ENCODE results near the gene AIRE.

AIRE gene

DNA sequence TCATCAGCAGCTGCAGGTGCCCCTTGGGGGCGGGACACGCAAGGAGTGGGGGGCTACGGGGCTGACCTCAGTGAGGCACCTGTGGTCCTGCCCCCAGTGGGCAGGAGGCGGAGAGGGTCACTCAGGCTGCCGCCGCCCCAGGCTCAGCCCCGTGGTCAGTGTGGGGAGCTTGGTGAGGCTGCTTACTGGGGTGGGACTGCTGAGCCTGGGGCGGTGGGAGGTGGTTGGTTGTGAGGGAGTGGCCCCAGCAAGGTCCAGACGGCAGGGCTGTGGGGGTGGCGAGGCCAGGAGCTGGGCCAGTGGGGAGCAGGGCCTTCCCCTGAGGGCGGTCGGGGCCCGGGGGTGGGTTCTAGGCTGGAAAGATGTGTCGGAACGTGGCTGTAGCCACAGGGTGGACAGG, 28.5 kb downstream of the AIRE start:
- Histone ChIP-seq H3K4me2 (no peak overlapping the region), H3K27me3 (no peaks in the 10 kb centered on the region), H4K20me1 (peaks cover 86% of the 10 kb centered on the region), H3K36me3 (peaks cover 99% of the 10 kb centered on the region), H3K9ac (no peak overlapping the region), H3K4me1 (peaks cover 16% of the 10 kb centered on the region), H3K4me3 (no peak overlapping the region), H3K9me3 (no peaks in the 10 kb centered on the region), H3K27ac (no peak overlapping the region)
- TF ChIP-seq Cebpa-rat (IDR thresholded peaks at IDR 0.05): no peak

- no peak overlapping the region for H3K9ac ChIP-seq
- TF ChIP-seq Cebpa-rat (IDR thresholded peaks at IDR 0.05): no peak
- H3K27ac ChIP-seq: no peak overlapping the region
- peaks cover 100% of the 10 kb centered on the region for H3K36me3 ChIP-seq
- H4K20me1 ChIP-seq: peaks cover 86% of the 10 kb centered on the region
- peaks cover 12% of the 10 kb centered on the region for H3K4me1 ChIP-seq
- no peaks in the 10 kb centered on the region for H3K27me3 ChIP-seq
- H3K4me2 ChIP-seq: no peak overlapping the region
- no peak overlapping the region for H3K4me3 ChIP-seq
- no peaks in the 10 kb centered on the region for H3K9me3 ChIP-seq
These were observed 28.9 kb downstream of the AIRE start for GRCh38 chr21:44314561-44314960.

- Histone ChIP-seq H3K9ac (no peak overlapping the region), H4K20me1 (peaks cover 81% of the 10 kb centered on the region), H3K4me1 (peaks cover under 1% of the 10 kb centered on the region; the same call in 1 of the 2 replicates), H3K9me3 (no peaks in the 10 kb centered on the region), H3K4me2 (no peak overlapping the region), H3K36me3 (peaks cover 100% of the 10 kb centered on the region), H3K27ac (no peak overlapping the region), H3K4me3 (no peak overlapping the region), H3K27me3 (no peaks in the 10 kb centered on the region)
- no peak for TF ChIP-seq Cebpa-rat (IDR thresholded peaks at IDR 0.05)
These were observed 30.1 kb downstream of the AIRE start for GRCh38 chr21:44315691-44316203.

DNA sequence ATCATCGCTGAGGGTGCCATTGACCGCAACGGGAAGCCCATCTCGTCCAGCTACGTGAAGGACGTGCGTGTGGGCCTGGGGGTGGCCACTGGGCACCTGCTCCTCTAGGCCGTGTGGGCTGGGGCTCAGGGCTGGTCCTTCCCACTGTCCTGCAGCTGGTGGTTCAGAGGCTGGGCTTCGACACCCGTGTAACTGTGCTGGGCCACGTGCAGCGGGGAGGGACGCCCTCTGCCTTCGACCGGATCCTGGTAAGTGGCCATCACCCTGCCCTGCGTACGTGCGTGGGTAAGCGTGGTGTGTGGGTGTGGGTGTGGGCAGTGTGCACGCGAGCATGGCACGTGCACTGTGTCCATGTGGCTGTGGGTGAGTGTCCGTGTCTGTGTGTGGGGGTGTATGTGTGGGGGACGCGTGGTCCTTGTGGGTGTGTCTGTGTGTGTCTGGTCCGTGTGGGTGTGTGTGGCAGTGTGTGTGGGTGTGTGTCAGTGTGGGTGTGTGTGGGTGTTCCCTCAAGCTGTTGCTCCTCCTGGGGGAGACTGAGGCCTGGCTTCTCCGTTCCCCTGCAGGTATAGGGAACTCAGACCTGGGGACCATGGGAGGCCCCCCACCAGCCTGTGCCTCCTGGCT, 30.7 kb downstream of the AIRE start:
- peaks cover 97% of the 10 kb centered on the region for H3K36me3 ChIP-seq

GRCh38 chr21:44317241-44317782, 31.6 kb downstream of the AIRE start:
- H3K9ac ChIP-seq: no peak overlapping the region
- no peaks in the 10 kb centered on the region for H3K27me3 ChIP-seq
- no peaks in the 10 kb centered on the region for H3K9me3 ChIP-seq
- no peak overlapping the region for H3K4me3 ChIP-seq
- H3K4me2 ChIP-seq: no peak overlapping the region
- H4K20me1 ChIP-seq: peaks cover 75% of the 10 kb centered on the region
- H3K4me1 ChIP-seq: no peaks in the 10 kb centered on the region
- no peak overlapping the region for H3K27ac ChIP-seq
- no peak for TF ChIP-seq Cebpa-rat (IDR thresholded peaks at IDR 0.05)
- peaks cover 97% of the 10 kb centered on the region for H3K36me3 ChIP-seq

More for the DNA sequence above, 30.7 kb downstream of the AIRE start:
- Histone ChIP-seq H3K9me3 (no peaks in the 10 kb centered on the region), H3K27me3 (no peaks in the 10 kb centered on the region), H3K4me2 (no peak overlapping the region), H3K4me1 (no peaks in the 10 kb centered on the region), H3K4me3 (no peak overlapping the region), H3K9ac (no peak overlapping the region), H3K27ac (no peak overlapping the region), H4K20me1 (peaks cover 75% of the 10 kb centered on the region)
- no peak for TF ChIP-seq Cebpa-rat (IDR thresholded peaks at IDR 0.05)

- Histone ChIP-seq H3K9me3 (no peaks in the 10 kb centered on the region), H3K36me3 (peaks cover 97% of the 10 kb centered on the region), H3K4me2 (no peak overlapping the region), H3K27ac (no peak overlapping the region), H3K9ac (no peak overlapping the region), H3K4me3 (no peak overlapping the region), H3K4me1 (no peaks in the 10 kb centered on the region), H3K27me3 (no peaks in the 10 kb centered on the region), H4K20me1 (peaks cover 71% of the 10 kb centered on the region)
- no peak for TF ChIP-seq Cebpa-rat (IDR thresholded peaks at IDR 0.05)
These were observed 32.2 kb downstream of the AIRE start for GRCh38 chr21:44317871-44318270.

DNA sequence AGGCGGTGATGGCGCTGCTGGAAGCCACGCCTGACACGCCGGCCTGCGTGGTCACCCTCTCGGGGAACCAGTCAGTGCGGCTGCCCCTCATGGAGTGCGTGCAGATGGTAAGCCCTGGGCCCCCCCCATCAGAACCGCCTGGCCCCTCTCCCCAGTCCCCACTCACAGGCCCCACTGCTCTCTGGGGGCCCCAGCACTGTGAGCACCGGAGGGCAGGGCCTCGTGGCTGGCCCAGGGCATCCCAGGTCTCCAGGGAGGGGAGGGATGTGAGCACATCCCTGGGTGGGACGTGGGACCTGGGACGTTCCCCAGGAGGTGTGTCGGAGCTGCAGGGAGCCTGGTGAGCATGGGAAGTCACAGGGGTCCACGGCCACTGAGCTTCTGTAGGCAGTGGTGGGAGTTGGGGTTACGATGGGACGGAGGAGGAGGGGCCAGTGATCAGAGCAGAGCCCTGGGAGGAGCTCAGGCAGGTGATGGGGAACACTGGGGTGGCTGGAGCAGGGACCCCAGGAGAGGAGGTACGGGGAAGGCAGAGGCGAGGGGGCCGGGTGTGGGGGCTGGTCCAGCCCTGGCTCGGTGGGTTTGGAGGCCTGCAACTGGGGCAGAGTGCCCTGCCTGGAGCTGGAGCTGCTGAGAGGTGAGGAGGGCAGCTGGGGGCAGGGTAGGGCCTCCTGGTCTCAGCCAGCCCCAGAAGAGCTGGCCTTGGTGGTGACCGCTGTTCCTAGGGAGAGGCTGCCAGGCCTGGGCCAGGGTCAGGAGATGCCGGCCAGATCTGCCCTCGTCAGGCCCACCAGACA, 33.0 kb downstream of the AIRE start:
- H3K9me3 ChIP-seq: no peaks in the 10 kb centered on the region
- H3K9ac ChIP-seq: no peak overlapping the region
- H3K4me1 ChIP-seq: no peaks in the 10 kb centered on the region
- H4K20me1 ChIP-seq: peaks cover 69% of the 10 kb centered on the region
- H3K27ac ChIP-seq: no peak overlapping the region
- TF ChIP-seq Cebpa-rat (IDR thresholded peaks at IDR 0.05): no peak
- no peak overlapping the region for H3K4me3 ChIP-seq
- no peaks in the 10 kb centered on the region for H3K27me3 ChIP-seq
- peaks cover 97% of the 10 kb centered on the region for H3K36me3 ChIP-seq
- H3K4me2 ChIP-seq: no peak overlapping the region

DNA sequence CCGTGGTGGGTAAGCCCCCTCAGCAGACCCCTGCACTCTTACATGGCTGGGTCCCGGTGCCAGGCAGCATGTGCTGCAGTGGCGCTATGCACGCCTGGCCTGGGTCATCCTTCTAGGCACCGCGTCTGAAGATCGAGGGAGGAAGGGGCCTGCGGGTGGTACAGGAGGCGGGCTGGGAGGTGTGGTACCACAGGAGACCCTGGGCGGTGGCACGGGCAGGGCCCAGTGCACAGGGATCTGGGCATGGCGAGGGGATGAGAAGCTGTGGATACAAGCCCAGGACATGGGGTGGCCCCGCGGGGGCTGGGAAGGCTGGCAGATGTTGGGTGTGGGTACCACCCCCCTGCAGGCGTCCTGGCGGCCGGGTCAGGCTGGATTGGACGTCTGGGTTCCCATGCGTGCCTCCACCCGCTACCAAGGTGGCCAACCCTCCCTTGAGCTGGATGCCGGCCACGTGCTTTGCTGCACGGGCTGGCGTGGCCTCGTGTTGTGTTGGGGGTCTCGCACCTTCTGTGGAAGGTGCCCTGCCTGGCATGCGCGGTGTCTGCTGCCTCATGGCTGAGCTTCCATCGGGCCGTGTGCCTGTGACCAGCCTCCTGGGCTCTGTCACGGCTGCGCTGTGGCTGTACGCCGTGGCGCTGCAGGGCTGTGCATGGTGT, 33.9 kb downstream of the AIRE start:
- H3K4me1 ChIP-seq: no peaks in the 10 kb centered on the region
- no peak overlapping the region for H3K4me2 ChIP-seq
- no peak overlapping the region for H3K4me3 ChIP-seq
- H4K20me1 ChIP-seq: peaks cover 71% of the 10 kb centered on the region
- no peaks in the 10 kb centered on the region for H3K9me3 ChIP-seq
- TF ChIP-seq Cebpa-rat (IDR thresholded peaks at IDR 0.05): no peak
- H3K36me3 ChIP-seq: peaks cover 97% of the 10 kb centered on the region
- no peak overlapping the region for H3K9ac ChIP-seq
- no peak overlapping the region for H3K27ac ChIP-seq
- no peaks in the 10 kb centered on the region for H3K27me3 ChIP-seq

DNA sequence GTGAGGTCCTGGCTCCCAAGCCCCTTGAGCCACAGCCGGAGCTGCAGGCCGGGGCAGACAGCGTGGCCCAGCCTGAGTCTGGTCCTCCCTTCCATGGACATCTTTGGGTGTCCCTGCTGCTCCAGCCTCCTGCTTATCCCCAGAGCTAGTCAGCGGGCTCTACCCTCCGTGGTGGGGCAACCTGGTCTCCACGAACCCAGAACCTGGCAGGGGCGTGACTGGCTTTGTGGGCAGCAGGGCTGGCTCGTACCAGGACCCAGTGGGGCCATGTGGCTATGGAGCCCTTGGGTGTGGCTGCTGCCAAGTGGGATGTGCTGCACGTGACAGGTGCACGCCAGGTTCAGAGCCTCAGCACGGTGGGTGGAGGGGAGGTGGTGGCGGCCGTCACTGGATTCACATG, 35.2 kb downstream of the AIRE start:
- TF ChIP-seq Cebpa-rat (IDR thresholded peaks at IDR 0.05): no peak
- Histone ChIP-seq H3K9ac (no peak overlapping the region), H3K27me3 (no peaks in the 10 kb centered on the region), H3K36me3 (peaks cover 97% of the 10 kb centered on the region), H3K9me3 (no peaks in the 10 kb centered on the region), H3K27ac (no peak overlapping the region), H3K4me1 (peaks cover 5% of the 10 kb centered on the region; the same call in 1 of the 2 replicates), H4K20me1 (peaks cover 71% of the 10 kb centered on the region), H3K4me3 (no peak overlapping the region), H3K4me2 (no peak overlapping the region)

Measured in BLaER1 (cell line).